Activated naive CD8-positive, alpha-beta T cell treated with anti-CD3 and anti-CD28 coated beads, Interleukin-2, amount 50 U/mL, for 16 hours (primary cell): ENCODE measurements around the gene IFNL2.
"Not testable (repeated sequence)": the region's sequence is repeated elsewhere in the genome, so short reads cannot be mapped to it uniquely, and the experiment has no call there.

Experiments used
- DNase-seq: peaks from one replicate; pipeline ENCODE4 v3.0.0-alpha.2; 2020; ENCODE audit warnings: low read depth, low spot score

Gene IFNL2

GRCh38 chr19:39296906-39297305 is 28.7 kb downstream of the IFNL2 start:
- no peak for DNase-seq

- no peak for DNase-seq
Observed at GRCh38 chr19:39297931-39298634, 29.9 kb downstream of the IFNL2 start.

GRCh38 chr19:39299404-39299803 is 31.2 kb downstream of the IFNL2 start:
- DNase-seq: no peak

GRCh38 chr19:39299832-39300231 is 31.6 kb downstream of the IFNL2 start:
- DNase-seq: no peak

- DNase-seq: no peak
Observed at GRCh38 chr19:39301021-39301420, 32.8 kb downstream of the IFNL2 start.

GRCh38 chr19:39301562-39301961 is 33.4 kb downstream of the IFNL2 start:
- DNase-seq: no peak

GRCh38 chr19:39303373-39304184 is 35.4 kb downstream of the IFNL2 start:
- no peak for DNase-seq

- DNase-seq: no peak
Observed at GRCh38 chr19:39304185-39304513, 36.0 kb downstream of the IFNL2 start.

GRCh38 chr19:39304701-39305571 is 36.7 kb downstream of the IFNL2 start:
- DNase-seq: no peak

- DNase-seq: no peak
Observed at GRCh38 chr19:39306075-39306474, 37.9 kb downstream of the IFNL2 start.

- no peak for DNase-seq
Observed at GRCh38 chr19:39307046-39307821, 39.0 kb downstream of the IFNL2 start.

GRCh38 chr19:39307822-39308530 is 39.8 kb downstream of the IFNL2 start:
- no peak for DNase-seq

GRCh38 chr19:39308531-39309304 is 40.5 kb downstream of the IFNL2 start:
- DNase-seq: no peak

GRCh38 chr19:39309305-39309670 is 41.1 kb downstream of the IFNL2 start:
- DNase-seq: not testable (repeated sequence)

- DNase-seq: no peak
Observed at GRCh38 chr19:39310558-39311311, 42.5 kb downstream of the IFNL2 start.

- no peak for DNase-seq
Observed at GRCh38 chr19:39314016-39314728, 46.0 kb downstream of the IFNL2 start.

GRCh38 chr19:39315933-39316332 is 47.7 kb downstream of the IFNL2 start:
- no peak for DNase-seq

- no peak for DNase-seq
Observed at GRCh38 chr19:39316627-39317321, 48.6 kb downstream of the IFNL2 start.
